HG03571 (cell line): ENCODE measurements around the gene PRR19.

Experiments
- ATAC-seq: cut with Tn5 transposase; IDR thresholded peaks from one replicate; pipeline ENCODE4 v1.9.1; 2021; ENCODE audit not compliant: unreplicated experiment

The PRR19 gene

GRCh38 chr19:42282819-42283187, 19.1 kb upstream of the PRR19 start:
- no peak for ATAC-seq

DNA sequence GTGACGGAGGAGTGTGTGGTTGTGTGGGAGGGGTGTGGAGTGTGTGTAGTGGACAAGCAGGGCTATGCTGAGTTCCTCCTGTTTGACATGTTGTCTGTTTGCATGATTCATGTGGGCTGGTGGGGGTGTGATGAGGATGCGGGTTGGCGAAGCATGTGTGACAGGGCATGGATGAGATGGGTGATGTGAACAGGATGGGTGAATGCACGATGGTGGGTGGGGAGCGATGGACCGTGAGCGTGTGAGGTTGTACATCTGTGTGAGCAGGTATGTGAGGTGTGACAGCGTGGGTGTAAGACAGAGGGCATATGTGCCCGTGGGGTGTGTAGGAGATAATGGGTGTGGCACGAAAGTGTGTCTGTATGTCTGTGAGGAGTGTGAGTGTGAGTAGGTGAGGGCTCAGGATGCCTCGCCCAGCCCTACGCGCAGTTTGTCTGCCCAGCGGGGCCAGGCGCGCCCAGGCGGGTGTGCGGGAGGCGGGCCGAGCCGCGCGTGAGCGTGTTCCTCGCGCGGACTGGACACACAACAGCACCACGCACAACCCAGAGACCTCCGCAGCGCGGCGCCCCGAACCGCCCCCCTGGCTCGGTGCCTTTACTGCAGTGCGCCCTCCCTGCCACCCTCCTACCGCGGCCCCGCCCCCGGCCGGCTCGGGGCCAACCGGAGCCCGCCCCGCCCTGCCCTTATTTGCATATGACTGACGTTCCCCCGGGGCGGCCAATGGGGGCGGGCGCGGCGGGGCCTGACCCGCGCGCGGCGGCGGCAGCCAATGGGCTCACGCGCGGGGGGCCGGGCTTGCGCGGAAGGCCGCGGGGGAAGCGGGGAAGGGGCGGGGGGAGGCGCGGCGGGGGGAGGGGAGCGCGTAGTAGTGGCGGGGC, 18.5 kb upstream of the PRR19 start:
- ATAC-seq: peak; percentile 42

- ATAC-seq: peak; percentile 31
These were observed 17.8 kb upstream of the PRR19 start for GRCh38 chr19:42284066-42284501.

- no peak for ATAC-seq
These were observed 17.2 kb upstream of the PRR19 start for GRCh38 chr19:42284591-42285341.

DNA sequence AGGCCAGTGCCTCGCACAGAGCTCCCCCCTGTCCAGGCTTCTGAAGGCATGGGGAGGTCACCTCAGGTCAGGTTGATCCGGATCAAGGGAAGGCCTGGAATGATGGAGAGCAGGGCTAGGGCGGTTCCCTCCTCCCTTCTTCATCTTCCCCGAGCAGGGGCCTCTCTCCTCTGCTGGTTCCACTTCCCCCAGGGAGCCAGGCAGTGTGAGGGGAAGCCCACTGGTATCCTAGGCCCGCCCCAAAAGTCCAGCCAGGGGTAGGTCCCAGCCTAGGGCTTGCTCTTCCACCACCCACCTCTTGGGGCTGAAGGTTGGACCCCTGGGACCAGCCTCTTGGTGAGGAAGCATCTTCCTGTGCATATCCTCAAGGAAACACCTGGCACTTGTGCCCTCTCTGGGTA, 16.4 kb upstream of the PRR19 start:
- no peak for ATAC-seq

DNA sequence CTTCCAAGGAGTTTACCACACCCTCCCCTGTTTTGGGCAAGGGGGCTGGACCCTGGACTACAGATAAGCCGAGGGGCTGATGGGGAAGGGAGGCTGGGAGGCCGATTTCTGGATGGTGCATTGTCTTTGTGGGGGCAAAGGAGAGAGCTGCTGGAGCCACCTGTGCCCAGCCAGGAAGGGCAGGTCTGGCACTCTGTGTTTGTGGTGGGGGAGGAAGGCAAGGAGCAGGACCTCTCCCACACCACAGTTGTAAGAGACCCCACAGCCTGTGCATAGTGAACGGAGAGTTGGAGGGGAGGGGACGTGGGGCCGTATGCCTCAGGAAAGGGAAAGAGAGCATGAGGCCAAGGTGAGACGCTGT, 16.0 kb upstream of the PRR19 start:
- ATAC-seq: no peak

DNA sequence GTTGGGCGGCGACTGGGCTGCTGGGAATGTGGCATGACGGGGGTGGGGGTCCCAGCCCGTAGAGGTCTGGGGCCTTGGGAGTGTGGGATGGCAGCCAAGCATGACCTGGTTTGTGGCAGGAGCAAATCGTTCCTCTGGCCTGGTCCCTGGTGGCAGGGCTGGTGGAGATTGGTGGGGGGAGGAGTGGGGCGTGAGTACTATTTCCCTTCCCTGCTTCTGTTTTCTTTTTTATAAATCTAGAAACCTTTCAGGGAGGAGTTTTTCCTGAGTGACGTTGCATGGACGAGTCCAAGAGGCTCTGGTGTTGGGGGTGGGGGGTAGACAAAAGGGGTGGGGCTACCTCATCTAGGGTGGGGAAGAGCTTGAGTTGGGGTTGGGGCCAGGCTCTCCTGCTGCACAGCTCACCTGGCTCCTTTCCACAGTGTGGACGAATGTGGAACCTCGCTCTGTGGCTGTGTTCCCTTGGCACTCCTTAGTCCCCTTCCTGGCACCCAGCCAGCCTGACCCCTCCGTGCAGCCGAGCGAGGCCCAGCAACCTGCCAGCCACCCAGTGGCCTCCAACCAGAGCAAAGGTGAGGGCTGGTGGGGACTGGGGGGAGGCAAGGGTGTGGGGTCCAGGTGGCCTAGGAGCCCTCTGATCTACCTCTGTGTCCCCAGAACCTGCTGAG, 15.4 kb upstream of the PRR19 start:
- no peak for ATAC-seq

DNA sequence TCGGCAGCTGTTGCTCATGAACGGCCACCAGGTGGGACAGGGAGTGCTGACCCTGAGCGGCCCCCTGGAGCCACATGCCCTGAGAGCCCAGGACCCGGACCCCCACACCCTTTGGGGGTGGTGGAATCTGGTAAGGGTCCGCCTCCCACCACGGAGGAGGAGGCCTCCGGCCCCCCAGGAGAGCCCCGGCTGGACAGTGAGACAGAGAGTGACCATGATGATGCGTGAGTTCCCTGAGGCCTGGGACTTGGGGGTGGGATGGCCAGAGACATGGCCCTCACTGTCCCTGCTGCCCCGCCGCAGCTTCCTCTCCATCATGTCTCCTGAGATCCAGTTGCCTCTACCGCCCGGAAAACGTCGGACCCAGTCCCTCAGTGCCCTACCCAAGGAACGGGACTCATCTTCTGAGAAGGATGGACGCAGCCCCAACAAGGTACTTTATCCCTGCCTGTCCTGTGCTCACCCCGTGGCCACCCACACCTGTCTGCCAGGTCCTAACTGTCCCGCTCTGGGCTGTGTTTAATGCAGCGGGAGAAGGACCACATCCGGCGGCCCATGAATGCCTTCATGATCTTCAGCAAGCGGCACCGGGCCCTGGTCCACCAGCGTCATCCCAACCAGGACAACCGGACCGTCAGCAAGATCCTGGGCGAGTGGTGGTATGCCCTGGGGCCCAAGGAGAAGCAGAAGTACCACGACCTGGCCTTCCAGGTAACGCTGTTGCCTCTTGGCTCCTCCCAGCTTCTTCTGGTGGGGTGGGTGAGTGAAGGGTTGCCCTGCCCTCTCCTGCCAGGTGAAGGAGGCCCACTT, 14.7 kb upstream of the PRR19 start:
- ATAC-seq: no peak

DNA sequence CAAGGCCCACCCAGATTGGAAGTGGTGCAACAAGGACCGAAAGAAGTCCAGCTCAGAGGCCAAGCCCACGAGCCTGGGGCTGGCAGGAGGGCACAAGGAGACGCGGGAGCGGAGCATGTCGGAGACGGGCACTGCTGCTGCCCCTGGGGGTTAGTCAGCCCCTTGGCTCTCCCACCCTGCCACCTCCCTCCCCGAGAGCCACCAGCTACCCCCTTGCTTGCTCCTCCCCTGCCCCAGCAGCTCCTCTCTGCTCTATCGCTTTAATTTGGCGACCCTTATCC, 14.2 kb upstream of the PRR19 start:
- ATAC-seq: no peak

DNA sequence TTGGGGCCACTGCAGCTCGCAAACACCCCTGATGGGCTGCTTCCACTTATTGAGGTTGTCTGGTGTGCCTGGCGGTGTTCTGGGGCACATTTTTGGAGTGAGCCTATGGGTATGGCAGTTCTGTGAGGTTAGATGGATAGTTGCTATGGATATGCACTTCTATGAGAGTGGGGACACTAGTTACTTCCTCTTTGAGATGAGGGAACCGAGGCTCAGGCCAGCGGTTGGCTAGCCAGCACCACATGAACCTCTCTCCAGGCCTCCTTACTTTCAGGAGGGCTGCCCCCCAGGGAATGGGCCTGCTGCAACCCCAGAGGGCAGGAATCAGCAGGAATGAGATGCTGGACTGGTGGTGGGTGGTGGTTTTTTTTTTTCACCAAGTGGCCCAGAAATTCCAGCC, 13.5 kb upstream of the PRR19 start:
- ATAC-seq: no peak

DNA sequence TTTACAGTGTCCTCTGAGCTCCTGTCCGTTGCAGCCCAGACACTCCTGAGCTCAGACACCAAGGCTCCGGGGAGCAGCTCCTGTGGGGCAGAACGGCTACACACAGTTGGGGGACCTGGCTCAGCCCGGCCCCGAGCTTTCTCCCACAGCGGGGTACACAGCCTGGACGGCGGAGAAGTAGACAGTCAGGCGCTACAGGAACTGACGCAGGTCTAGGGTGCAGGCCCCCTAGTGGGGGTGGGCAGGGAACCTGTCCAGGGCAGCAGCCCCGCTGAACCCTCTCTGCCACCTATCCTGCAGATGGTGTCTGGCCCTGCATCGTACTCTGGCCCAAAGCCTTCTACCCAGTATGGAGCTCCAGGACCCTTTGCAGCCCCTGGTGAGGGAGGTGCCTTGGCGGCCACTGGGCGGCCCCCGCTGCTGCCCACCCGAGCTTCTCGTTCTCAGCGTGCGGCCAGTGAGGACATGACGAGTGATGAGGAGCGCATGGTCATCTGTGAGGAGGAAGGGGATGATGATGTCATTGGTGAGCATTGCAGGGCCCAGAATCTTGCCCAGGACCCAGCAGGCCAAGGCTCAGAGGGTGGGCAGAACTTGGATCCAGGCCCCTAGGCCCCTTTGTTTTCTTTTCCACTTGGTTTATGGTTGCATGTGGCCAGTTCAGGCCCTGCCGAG, 12.9 kb upstream of the PRR19 start:
- ATAC-seq: no peak

DNA sequence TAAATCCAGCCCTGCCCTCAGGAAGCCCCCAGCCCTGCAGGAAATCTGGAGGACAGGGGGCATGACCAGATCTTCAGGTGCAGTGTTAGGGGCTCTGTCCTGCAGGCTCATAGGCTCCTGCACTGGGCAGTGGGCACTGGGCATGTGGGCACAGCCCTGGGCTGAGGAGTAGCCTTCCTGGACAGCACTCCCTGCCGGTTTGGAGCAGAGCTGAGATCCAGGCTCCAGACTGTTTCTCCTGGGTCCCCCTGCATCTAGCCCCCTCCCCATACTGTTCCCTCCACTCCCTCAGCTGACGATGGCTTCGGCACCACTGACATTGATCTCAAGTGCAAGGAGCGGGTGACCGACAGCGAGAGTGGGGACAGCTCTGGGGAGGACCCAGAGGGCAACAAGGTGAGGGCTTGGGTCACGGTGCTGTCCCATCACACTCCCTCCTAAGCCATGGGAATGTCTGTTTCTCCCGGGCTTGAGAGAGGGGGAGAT, 12.3 kb upstream of the PRR19 start:
- ATAC-seq: no peak

GRCh38 chr19:42290136-42290522, 11.8 kb upstream of the PRR19 start:
- no peak for ATAC-seq

DNA sequence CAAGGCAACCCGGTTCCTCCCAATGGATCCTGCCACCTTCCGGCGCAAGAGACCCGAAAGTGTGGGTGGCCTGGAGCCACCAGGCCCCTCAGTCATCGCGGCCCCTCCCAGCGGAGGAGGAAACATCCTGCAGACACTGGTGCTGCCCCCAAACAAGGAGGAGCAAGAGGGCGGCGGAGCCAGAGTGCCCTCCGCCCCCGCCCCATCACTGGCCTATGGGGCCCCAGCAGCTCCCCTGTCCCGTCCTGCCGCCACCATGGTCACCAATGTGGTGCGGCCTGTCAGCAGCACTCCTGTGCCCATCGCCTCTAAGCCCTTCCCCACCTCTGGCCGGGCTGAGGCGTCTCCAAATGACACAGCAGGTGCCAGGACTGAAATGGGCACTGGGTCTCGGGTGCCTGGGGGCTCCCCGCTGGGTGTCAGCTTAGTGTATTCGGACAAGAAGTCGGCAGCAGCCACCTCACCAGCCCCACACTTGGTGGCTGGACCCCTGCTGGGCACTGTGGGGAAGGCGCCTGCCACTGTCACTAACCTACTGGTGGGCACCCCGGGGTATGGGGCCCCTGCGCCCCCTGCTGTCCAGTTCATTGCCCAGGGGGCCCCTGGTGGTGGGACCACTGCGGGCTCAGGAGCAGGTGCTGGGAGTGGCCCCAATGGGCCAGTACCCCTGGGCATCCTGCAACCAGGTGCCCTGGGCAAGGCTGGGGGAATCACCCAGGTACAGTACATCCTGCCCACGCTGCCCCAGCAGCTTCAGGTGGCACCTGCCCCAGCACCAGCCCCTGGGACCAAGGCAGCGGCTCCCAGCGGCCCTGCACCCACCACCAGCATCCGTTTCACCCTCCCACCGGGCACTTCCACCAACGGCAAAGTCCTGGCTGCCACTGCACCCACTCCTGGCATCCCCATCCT, 11.2 kb upstream of the PRR19 start:
- no peak for ATAC-seq

GRCh38 chr19:42291435-42291810, 10.5 kb upstream of the PRR19 start:
- no peak for ATAC-seq

DNA sequence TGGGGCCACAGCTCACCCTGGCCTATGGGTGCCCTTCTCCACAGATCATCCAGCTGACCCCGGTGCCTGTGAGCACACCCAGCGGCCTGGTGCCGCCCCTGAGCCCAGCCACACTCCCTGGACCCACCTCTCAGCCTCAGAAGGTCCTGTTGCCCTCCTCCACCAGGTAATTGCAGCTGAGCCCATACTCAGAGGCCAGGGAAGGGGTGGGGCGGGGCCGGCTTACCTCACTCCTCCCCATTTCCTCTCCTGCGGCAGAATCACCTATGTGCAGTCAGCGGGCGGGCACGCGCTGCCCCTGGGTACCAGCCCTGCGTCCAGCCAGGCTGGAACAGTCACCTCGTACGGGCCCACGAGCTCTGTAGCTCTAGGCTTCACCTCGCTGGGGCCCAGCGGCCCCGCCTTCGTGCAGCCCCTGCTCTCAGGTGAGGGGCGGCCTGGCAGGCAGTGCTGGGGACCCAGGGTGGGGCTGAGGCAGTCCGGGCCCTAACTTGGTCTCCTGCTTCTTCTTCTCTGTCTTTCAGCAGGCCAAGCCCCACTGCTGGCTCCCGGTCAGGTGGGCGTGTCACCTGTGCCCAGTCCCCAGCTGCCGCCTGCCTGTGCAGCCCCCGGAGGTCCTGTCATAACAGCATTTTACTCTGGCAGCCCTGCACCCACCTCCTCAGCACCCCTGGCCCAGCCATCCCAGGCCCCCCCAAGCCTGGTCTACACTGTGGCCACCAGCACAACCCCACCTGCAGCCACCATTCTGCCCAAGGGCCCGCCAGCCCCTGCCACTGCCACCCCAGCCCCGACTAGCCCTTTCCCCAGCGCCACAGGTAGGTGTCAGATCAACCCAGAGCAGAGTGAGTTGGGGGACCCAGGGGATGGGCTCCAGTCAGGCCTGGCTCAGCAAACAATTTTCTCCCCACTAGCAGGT, 9.6 kb upstream of the PRR19 start:
- ATAC-seq: no peak

DNA sequence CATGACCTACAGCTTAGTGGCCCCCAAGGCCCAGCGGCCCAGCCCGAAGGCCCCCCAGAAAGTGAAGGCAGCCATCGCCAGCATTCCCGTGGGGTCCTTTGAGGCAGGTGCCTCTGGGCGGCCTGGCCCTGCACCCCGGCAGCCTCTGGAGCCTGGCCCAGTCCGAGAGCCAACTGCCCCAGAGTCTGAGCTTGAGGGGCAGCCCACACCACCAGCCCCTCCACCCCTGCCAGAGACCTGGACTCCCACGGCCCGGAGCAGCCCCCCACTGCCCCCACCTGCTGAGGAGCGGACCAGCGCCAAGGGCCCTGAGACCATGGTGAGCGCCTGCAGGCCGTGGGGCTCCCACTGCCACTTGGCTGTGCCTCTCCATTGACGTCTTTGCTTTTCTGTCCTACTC, 9.0 kb upstream of the PRR19 start:
- no peak for ATAC-seq

GRCh38 chr19:42293540-42293939, 8.4 kb upstream of the PRR19 start:
- ATAC-seq: no peak

GRCh38 chr19:42293948-42294347, 8.0 kb upstream of the PRR19 start:
- no peak for ATAC-seq
